ENCODE data around the gene DIPK1C.

DNA sequence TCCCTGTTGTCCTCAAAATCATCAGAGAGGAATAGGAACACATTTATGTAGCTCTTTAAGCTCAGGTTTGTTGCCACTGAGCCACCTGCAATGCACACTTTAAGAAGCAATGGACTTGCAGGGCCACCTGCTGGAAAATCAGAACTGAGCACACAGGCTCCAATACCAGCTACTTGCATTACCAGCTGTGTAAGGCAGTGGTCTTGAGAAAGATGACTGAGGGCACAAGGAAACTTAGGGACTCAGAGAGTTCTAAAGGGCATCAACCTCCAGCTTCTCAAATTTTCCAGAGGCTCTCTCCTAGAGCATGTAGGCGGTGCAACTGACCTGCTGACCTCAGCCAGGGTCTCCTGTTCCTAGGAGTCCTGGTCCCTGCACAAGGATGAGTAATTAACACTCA lies 36.6 kb upstream of the DIPK1C start:
- TF ChIP-seq, protein P1, sequence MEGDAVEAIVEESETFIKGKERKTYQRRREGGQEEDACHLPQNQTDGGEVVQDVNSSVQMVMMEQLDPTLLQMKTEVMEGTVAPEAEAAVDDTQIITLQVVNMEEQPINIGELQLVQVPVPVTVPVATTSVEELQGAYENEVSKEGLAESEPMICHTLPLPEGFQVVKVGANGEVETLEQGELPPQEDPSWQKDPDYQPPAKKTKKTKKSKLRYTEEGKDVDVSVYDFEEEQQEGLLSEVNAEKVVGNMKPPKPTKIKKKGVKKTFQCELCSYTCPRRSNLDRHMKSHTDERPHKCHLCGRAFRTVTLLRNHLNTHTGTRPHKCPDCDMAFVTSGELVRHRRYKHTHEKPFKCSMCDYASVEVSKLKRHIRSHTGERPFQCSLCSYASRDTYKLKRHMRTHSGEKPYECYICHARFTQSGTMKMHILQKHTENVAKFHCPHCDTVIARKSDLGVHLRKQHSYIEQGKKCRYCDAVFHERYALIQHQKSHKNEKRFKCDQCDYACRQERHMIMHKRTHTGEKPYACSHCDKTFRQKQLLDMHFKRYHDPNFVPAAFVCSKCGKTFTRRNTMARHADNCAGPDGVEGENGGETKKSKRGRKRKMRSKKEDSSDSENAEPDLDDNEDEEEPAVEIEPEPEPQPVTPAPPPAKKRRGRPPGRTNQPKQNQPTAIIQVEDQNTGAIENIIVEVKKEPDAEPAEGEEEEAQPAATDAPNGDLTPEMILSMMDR (IDR thresholded peaks at IDR 0.05): peak; percentile 54 to 93 (median 80)
- no peak for TF ChIP-seq POLR2A (IDR thresholded peaks at IDR 0.05)
